ENCODE measurements around the gene RAI1. TPM values are rescaled to one million over a fixed set of nuclear protein-coding genes. Genes with fewer than 3 reads are reported as not detected.

The RAI1 gene
- total and polyA plus RNA-seq, 2 of the 13 experiments (the other 11 are each of a cell fraction or from before 2014, with no cell fraction given), result 3.4 to 5.2 TPM

DNA sequence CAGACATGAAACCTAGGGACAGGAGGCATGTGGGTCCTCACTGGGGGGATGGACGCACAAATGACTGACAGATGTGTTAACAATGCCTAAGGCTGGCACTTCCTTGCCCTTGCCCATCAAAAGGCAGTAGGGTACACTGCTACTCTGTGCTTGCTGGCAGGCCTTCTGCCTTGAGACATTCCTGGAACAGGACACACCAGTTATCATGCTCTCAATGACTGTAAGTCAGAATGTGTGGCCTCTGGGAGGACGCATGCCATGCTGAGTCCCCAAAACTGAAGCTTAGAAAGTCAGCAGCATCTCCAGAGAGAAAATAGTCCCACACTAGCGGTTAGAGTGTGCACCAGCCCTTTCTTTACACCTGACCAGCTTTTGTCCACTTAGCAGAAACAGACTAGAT is 171.7 kb downstream of the RAI1 start:
- H3K4me3 ChIP-seq (replicated peaks in 1 of 3; ENCODE audit: insufficient read depth in 1 of 3, low read depth in 2 of 3, low read length in 3 of 3), result no peak overlapping the region
- POLR2A ChIA-PET, result interaction anchor here (1.2 to 1.4 kb wide), 2 partner anchors 12 to 17 kb away, joined by 3 to 4 read pairs; partner anchors contain the start of gene SREBF1

DNA sequence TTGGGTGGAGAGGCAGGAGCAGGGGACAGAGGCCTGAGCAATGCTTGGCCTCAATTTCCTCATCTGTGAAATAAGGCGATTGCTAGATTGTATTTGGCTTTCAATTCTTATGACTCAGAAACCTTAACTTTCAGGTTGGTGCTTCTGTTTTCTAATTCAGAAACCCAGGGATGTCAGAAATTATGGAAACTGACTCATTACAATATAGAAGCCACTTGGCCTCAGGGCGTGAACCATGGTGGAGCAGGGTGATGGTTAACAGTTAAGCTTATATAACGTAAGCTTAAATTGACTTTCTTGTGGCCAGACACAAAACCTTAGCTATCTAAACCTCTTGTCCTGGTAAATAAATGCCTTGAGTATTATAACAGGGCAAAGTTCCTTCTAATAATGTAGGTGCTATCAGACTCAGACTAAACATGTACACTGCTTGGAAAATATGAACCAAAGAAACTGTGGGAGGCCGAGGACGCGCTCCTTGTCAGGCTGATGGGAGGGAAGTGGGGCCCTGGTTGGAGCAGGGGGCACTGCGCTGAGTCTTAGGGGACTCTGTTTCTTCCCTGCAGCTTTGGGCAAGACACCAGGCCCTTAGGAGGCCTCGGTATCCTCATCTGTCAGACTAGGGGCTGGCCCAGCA is 172.7 kb downstream of the RAI1 start:
- no peaks in the 10 kb centered on the region for H3K27me3 ChIP-seq (ENCODE audit: control insufficient read depth in 1 of 2, insufficient read depth in 2 of 2, low read length in 2 of 2)
- ChIA-PET CTCF (ENCODE audit: low intra/inter-chr PET ratio, low total read pairs) (no interaction called here), POLR2A (interaction anchor here (1.2 to 3.1 kb wide), 3 partner anchors 12 to 18 kb away, joined by 3 to 13 read pairs (median 4); partner anchors contain the start of gene SREBF1)
- no peak overlapping the region for H2AFZ ChIP-seq (ENCODE audit: low read length)
- no peak overlapping the region for H3K4me2 ChIP-seq (ENCODE audit: low read depth, low read length)
- WGBS (ENCODE audit: low lambda C conversion rate), result 94% methylated on average over 8 of the region's 8 CpGs
- in situ Hi-C loops (cut with HindIII; ENCODE audit: extremely low pct_ligation_motif_present, low pct_unique_long_range_greater_than_20kb) (no loop called here), intact Hi-C loops (cut with micrococcal nuclease; ENCODE audit: unreplicated experiment) (loop anchor here (10.0 kb wide), 1 partner anchor 139 kb away; no protein-coding TSS in a partner anchor)
- BruUV-seq (replicated peaks), result no TSS peak
- H3K27ac ChIP-seq (ENCODE audit: extremely low read length, insufficient read depth, low read length), result no peak overlapping the region
- H3K4me3 ChIP-seq (replicated peaks in 1 of 3; ENCODE audit: insufficient read depth in 1 of 3, low read depth in 2 of 3, low read length in 3 of 3), result no peak overlapping the region
- no peaks in the 10 kb centered on the region for H4K20me1 ChIP-seq (ENCODE audit: insufficient read depth, low read length)
- H3K79me2 ChIP-seq (ENCODE audit: insufficient read depth, low read length), result no peaks in the 10 kb centered on the region
- no peak overlapping the region for H3K9ac ChIP-seq (ENCODE audit: insufficient read depth, low read depth, low read length)
- H3K4me1 ChIP-seq (ENCODE audit: insufficient read depth, low read length), result peaks cover 61% of the 10 kb centered on the region
- FAIRE-seq, result no peak
- no peak for ATAC-seq
- no peaks in the 10 kb centered on the region for H3K9me3 ChIP-seq (ENCODE audit: low read length)
- H3K36me3 ChIP-seq (replicated peaks in 1 of 2; ENCODE audit: control insufficient read depth in 1 of 2, insufficient read depth in 2 of 2, low read length in 2 of 2), result no peaks in the 10 kb centered on the region
- no peak for DNase-seq (ENCODE audit: low spot score)
- TF ChIP-seq DNMT1 (CRISPR knock-in tag; IDR thresholded peaks at IDR 0.05), result no peak
- TF ChIP-seq POLR2AphosphoS5 (IDR thresholded peaks at IDR 0.05; ENCODE audit: low read depth, low read length), result no peak
- TF ChIP-seq, protein P1, sequence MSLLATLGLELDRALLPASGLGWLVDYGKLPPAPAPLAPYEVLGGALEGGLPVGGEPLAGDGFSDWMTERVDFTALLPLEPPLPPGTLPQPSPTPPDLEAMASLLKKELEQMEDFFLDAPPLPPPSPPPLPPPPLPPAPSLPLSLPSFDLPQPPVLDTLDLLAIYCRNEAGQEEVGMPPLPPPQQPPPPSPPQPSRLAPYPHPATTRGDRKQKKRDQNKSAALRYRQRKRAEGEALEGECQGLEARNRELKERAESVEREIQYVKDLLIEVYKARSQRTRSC (CRISPR knock-in tag; IDR thresholded peaks at IDR 0.05; ENCODE audit: low read depth), result no peak
- no peak for TF ChIP-seq ZNF607 (CRISPR knock-in tag; IDR thresholded peaks at IDR 0.05; ENCODE audit: borderline replicate concordance)
- TF ChIP-seq, protein P2, sequence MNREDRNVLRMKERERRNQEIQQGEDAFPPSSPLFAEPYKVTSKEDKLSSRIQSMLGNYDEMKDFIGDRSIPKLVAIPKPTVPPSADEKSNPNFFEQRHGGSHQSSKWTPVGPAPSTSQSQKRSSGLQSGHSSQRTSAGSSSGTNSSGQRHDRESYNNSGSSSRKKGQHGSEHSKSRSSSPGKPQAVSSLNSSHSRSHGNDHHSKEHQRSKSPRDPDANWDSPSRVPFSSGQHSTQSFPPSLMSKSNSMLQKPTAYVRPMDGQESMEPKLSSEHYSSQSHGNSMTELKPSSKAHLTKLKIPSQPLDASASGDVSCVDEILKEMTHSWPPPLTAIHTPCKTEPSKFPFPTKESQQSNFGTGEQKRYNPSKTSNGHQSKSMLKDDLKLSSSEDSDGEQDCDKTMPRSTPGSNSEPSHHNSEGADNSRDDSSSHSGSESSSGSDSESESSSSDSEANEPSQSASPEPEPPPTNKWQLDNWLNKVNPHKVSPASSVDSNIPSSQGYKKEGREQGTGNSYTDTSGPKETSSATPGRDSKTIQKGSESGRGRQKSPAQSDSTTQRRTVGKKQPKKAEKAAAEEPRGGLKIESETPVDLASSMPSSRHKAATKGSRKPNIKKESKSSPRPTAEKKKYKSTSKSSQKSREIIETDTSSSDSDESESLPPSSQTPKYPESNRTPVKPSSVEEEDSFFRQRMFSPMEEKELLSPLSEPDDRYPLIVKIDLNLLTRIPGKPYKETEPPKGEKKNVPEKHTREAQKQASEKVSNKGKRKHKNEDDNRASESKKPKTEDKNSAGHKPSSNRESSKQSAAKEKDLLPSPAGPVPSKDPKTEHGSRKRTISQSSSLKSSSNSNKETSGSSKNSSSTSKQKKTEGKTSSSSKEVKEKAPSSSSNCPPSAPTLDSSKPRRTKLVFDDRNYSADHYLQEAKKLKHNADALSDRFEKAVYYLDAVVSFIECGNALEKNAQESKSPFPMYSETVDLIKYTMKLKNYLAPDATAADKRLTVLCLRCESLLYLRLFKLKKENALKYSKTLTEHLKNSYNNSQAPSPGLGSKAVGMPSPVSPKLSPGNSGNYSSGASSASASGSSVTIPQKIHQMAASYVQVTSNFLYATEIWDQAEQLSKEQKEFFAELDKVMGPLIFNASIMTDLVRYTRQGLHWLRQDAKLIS (CRISPR knock-in tag; IDR thresholded peaks at IDR 0.05), result no peak
- TF ChIP-seq JUNB (CRISPR knock-in tag; IDR thresholded peaks at IDR 0.05; ENCODE audit: borderline replicate concordance), result no peak
- no peak for TF ChIP-seq SOX5 (CRISPR knock-in tag; IDR thresholded peaks at IDR 0.05; ENCODE audit: borderline replicate concordance)
- no peak for TF ChIP-seq ZNF660 (CRISPR knock-in tag; IDR thresholded peaks at IDR 0.05; ENCODE audit: borderline replicate concordance, low read depth)
- TF ChIP-seq, protein P3, sequence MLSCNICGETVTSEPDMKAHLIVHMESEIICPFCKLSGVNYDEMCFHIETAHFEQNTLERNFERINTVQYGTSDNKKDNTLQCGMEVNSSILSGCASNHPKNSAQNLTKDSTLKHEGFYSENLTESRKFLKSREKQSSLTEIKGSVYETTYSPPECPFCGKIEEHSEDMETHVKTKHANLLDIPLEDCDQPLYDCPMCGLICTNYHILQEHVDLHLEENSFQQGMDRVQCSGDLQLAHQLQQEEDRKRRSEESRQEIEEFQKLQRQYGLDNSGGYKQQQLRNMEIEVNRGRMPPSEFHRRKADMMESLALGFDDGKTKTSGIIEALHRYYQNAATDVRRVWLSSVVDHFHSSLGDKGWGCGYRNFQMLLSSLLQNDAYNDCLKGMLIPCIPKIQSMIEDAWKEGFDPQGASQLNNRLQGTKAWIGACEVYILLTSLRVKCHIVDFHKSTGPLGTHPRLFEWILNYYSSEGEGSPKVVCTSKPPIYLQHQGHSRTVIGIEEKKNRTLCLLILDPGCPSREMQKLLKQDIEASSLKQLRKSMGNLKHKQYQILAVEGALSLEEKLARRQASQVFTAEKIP (CRISPR knock-in tag; IDR thresholded peaks at IDR 0.05; ENCODE audit: borderline replicate concordance), result no peak

More for the DNA sequence above, 171.7 kb downstream of the RAI1 start:
- FAIRE-seq (no peak), DNase-seq (ENCODE audit: low spot score) (no peak), ATAC-seq (no peak)
- CTCF ChIA-PET (ENCODE audit: low intra/inter-chr PET ratio, low total read pairs), result no interaction called here
- no peak overlapping the region for H3K4me2 ChIP-seq (ENCODE audit: low read depth, low read length)
- no peaks in the 10 kb centered on the region for H3K27me3 ChIP-seq (ENCODE audit: control insufficient read depth in 1 of 2, insufficient read depth in 2 of 2, low read length in 2 of 2)
- no peaks in the 10 kb centered on the region for H4K20me1 ChIP-seq (ENCODE audit: insufficient read depth, low read length)
- no peaks in the 10 kb centered on the region for H3K36me3 ChIP-seq (replicated peaks in 1 of 2; ENCODE audit: control insufficient read depth in 1 of 2, insufficient read depth in 2 of 2, low read length in 2 of 2)
- no peak for TF ChIP-seq AKAP8 (CRISPR knock-in tag; IDR thresholded peaks at IDR 0.05)
- TF ChIP-seq SSRP1 (CRISPR knock-in tag; IDR thresholded peaks at IDR 0.05), result no peak
- no peak for TF ChIP-seq ISL2 (CRISPR knock-in tag; IDR thresholded peaks at IDR 0.05)
- H3K79me2 ChIP-seq (ENCODE audit: insufficient read depth, low read length), result no peaks in the 10 kb centered on the region
- H3K4me1 ChIP-seq (ENCODE audit: insufficient read depth, low read length), result peaks cover 71% of the 10 kb centered on the region
- H3K9me3 ChIP-seq (ENCODE audit: low read length), result no peaks in the 10 kb centered on the region
- no peak overlapping the region for H2AFZ ChIP-seq (ENCODE audit: low read length)
- intact Hi-C loops (cut with micrococcal nuclease; ENCODE audit: unreplicated experiment) (loop anchor here (10.0 kb wide), 1 partner anchor 138 kb away; no protein-coding TSS in a partner anchor), in situ Hi-C loops (cut with HindIII; ENCODE audit: extremely low pct_ligation_motif_present, low pct_unique_long_range_greater_than_20kb) (no loop called here)
- 100% methylated on average over 3 of the region's 3 CpGs for whole genome bisulfite sequencing (ENCODE audit: low lambda C conversion rate)
- no TSS peak for BruUV-seq (replicated peaks)
- H3K27ac ChIP-seq (ENCODE audit: extremely low read length, insufficient read depth, low read length), result no peak overlapping the region
- H3K9ac ChIP-seq (ENCODE audit: insufficient read depth, low read depth, low read length), result no peak overlapping the region

All from HepG2 (cell line).